Type B pancreatic cell (in vitro differentiated cells): ENCODE measurements around the gene FAM120B. TPM values are rescaled to one million over a fixed set of nuclear protein-coding genes. Genes with fewer than 3 reads are reported as not detected.

Source experiments
- DNase-seq: peaks from one replicate; pipeline ENCODE4 v3.0.0; 2021; ENCODE audit warnings: mixed read lengths; ENCODE audit not compliant: unreplicated experiment; ENCODE audit errors: extremely low spot score
- H3K27ac Mint-ChIP-seq: 2 replicates; pipeline ENCODE4 v1.8.0; 2021; ENCODE audit warnings: mild to moderate bottlenecking, mixed read lengths
- H3K27me3 Mint-ChIP-seq: 2 replicates; pipeline ENCODE4 v1.8.0; 2021; ENCODE audit warnings: mixed read lengths
- H3K36me3 Mint-ChIP-seq: 2 replicates; pipeline ENCODE4 v1.8.0; 2021; ENCODE audit warnings: mixed read lengths
- H3K4me1 Mint-ChIP-seq: one replicate; pipeline ENCODE4 v1.8.0; 2021; ENCODE audit warnings: mixed read lengths; ENCODE audit not compliant: unreplicated experiment
- H3K4me3 Mint-ChIP-seq: 2 replicates; pipeline ENCODE4 v1.8.0; 2021; ENCODE audit warnings: mild to moderate bottlenecking, mixed read lengths
- H3K9me3 Mint-ChIP-seq: 2 replicates; pipeline ENCODE4 v1.8.0; 2021; ENCODE audit warnings: mixed read lengths
- CTCF ChIP-seq: fragments of 200-600 bp; sonication (generic); conservative IDR thresholded peaks from 2 replicates; pipeline ENCODE4 v1.5.0; 2021; ENCODE audit warnings: antibody characterized with exemption, mild to moderate bottlenecking
- total RNA-seq: library from RNA; stranded (reverse); gene quantifications from 2 replicates; pipeline ENCODE4 v1.2.1, GENCODE V29; 2021; ENCODE audit warnings: low replicate concordance

FAM120B gene
- total RNA-seq, 1 donor from 2014 or later: 40.5 TPM

GRCh38 chr6:170355661-170356060, 49.1 kb downstream of the FAM120B start:
- no peak for DNase-seq
- peaks cover 24% of the 10 kb centered on the region for H3K9me3 Mint-ChIP-seq
- no peak overlapping the region for H3K4me3 Mint-ChIP-seq
- H3K36me3 Mint-ChIP-seq: peaks cover 53% of the 10 kb centered on the region
- no peak overlapping the region for H3K27ac Mint-ChIP-seq
- no peaks in the 10 kb centered on the region for H3K27me3 Mint-ChIP-seq
- TF ChIP-seq CTCF: no peak
- H3K4me1 Mint-ChIP-seq: peaks cover 5% of the 10 kb centered on the region

DNA sequence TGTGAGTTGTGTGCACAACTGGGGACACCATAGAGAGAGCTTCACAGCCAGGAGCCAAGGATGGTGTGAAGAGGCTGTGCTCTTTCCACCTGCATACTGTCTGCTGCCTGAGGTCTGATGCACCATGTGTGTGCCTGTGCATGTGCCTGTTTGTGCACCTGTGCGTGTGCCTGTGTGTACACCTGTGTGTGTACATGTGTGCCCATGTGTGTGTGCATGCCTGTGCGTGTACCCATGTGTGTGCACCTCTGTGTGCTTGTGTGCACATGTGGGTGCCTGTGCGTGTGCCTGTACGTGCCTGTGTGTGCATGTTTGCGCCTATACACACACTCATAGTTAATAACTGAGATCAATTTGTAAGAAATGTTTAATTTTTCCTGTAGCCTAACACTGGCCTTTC, 51.3 kb downstream of the FAM120B start:
- Mint-ChIP-seq H3K27ac (no peak overlapping the region), H3K36me3 (peaks cover 39% of the 10 kb centered on the region), H3K4me1 (peaks cover 5% of the 10 kb centered on the region), H3K27me3 (no peaks in the 10 kb centered on the region), H3K4me3 (no peak overlapping the region), H3K9me3 (peaks cover 6% of the 10 kb centered on the region)
- no peak for DNase-seq
- no peak for TF ChIP-seq CTCF

DNA sequence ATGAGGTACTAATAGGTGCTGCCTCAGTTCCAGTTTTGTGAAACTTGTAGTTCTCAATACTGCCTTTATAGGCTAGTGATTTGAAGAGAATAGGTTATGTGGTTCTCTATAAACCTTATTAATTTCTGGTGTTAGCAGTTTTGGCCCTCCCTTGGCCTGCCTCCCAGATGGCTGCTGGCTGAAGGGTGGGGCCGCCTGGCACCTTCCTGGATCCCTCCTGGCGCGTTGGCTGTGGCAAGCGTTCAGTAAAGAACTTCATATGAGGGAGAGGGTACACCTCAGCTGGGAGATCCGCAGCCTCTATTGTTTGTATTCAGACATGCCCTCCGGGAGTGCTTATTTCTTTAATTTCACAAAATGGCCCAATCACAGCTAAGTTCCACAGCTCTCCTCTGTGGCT, 51.9 kb downstream of the FAM120B start:
- Mint-ChIP-seq H3K4me3 (no peak overlapping the region), H3K27me3 (no peaks in the 10 kb centered on the region), H3K4me1 (peaks cover 5% of the 10 kb centered on the region), H3K9me3 (no peaks in the 10 kb centered on the region), H3K36me3 (peaks cover 38% of the 10 kb centered on the region), H3K27ac (no peak overlapping the region)
- TF ChIP-seq CTCF: no peak
- DNase-seq: no peak

DNA sequence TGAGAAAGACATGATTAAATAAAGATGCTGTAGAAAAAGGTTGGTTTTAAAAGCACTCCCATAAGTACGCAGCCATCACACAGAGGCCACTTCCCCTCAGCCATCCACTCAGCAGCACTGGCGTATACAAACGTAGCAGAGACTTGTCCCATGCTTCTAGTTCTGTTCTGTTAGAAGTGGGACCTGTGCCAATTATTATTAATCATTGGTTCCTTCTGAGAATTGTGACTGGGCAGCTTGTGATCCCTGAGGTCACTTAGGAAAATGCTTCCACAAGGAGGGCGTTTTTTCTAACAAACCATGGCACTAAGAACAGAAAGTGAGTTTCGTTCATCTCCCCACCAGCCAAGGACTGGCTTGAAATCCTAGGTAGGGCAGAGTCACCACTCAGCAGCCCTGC, 53.9 kb downstream of the FAM120B start:
- Mint-ChIP-seq H3K27ac (no peak overlapping the region), H3K4me1 (peaks cover 18% of the 10 kb centered on the region), H3K36me3 (peaks cover 34% of the 10 kb centered on the region), H3K4me3 (no peak overlapping the region), H3K9me3 (no peaks in the 10 kb centered on the region), H3K27me3 (no peaks in the 10 kb centered on the region)
- no peak for TF ChIP-seq CTCF
- no peak for DNase-seq

GRCh38 chr6:170361335-170361734, 54.8 kb downstream of the FAM120B start:
- DNase-seq: no peak
- Mint-ChIP-seq H3K27me3 (no peaks in the 10 kb centered on the region), H3K36me3 (peaks cover 40% of the 10 kb centered on the region), H3K4me1 (peaks cover 25% of the 10 kb centered on the region), H3K9me3 (peaks cover 4% of the 10 kb centered on the region), H3K4me3 (no peak overlapping the region), H3K27ac (no peak overlapping the region)
- no peak for TF ChIP-seq CTCF

DNA sequence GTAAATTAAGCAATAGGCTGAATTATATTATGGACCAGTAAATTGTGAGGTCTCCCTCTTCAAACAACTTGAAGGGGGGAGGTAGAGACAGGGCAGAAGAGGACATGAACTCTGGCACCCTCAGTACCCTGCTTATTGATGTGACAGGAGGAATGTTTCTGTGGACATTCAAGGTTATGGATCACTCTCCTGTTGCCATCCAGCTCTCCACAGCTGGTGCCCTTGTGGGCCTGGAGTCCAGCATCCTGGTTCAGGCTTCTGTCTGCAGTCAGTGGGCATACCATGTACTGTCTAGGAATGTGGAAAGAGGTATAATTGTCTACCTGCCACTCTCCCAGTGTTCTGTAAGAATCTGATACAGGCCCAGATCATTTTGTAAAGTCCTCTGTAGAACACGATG, 55.6 kb downstream of the FAM120B start:
- Mint-ChIP-seq H3K36me3 (peaks cover 39% of the 10 kb centered on the region), H3K9me3 (peaks cover 4% of the 10 kb centered on the region), H3K4me3 (no peak overlapping the region), H3K4me1 (peaks cover 29% of the 10 kb centered on the region), H3K27ac (no peak overlapping the region), H3K27me3 (no peaks in the 10 kb centered on the region)
- no peak for DNase-seq
- no peak for TF ChIP-seq CTCF
